ENCODE measurements around the gene PCOLCE2.

DNA sequence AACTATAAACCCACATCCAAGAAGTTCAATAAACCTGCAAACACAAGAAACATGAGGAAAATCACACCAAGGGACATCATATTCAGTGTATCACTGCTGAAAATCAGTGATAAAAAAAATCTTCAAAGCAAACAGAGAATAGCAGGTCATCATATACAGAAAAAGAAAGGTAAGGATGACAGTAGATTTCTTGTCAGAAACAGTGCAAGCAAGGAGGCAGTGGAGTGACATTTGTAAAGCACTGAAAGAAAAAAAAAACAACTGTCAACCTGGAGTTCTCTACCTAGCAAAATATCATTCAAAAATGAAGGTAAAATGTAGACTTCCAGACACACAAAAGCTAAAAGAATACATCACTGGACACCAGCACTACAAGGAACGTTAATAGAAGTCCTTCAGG, 93.6 kb downstream of the PCOLCE2 start:
- TF ChIP-seq POLR2A (IDR thresholded peaks at IDR 0.05) (no peak), EP300 (IDR thresholded peaks at IDR 0.05) (no peak)
- TF ChIP-seq, protein P1, sequence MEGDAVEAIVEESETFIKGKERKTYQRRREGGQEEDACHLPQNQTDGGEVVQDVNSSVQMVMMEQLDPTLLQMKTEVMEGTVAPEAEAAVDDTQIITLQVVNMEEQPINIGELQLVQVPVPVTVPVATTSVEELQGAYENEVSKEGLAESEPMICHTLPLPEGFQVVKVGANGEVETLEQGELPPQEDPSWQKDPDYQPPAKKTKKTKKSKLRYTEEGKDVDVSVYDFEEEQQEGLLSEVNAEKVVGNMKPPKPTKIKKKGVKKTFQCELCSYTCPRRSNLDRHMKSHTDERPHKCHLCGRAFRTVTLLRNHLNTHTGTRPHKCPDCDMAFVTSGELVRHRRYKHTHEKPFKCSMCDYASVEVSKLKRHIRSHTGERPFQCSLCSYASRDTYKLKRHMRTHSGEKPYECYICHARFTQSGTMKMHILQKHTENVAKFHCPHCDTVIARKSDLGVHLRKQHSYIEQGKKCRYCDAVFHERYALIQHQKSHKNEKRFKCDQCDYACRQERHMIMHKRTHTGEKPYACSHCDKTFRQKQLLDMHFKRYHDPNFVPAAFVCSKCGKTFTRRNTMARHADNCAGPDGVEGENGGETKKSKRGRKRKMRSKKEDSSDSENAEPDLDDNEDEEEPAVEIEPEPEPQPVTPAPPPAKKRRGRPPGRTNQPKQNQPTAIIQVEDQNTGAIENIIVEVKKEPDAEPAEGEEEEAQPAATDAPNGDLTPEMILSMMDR (IDR thresholded peaks at IDR 0.05): no peak

All from suprapubic skin (tissue), 3 donors.